Suprapubic skin (tissue), 4 donors: ENCODE results near the gene TP53INP2. TPM values are rescaled to one million over a fixed set of nuclear protein-coding genes. Genes with fewer than 3 reads are reported as not detected.

Source experiments
- DNase-seq, 2 donors: peaks; one replicate each; pipeline ENCODE4 v3.0.0-alpha.2; 2019; ENCODE audit warnings: low spot score in 2 of 2
- H3K27ac ChIP-seq: fragments of 200-600 bp; sonication (generic); one replicate; pipeline ENCODE4 v1.5.1; 2019
- H3K27me3 ChIP-seq: fragments of 200-600 bp; sonication (generic); one replicate; pipeline ENCODE4 v1.5.1; 2019
- H3K36me3 ChIP-seq: fragments of 200-600 bp; sonication (generic); one replicate; pipeline ENCODE4 v1.5.1; 2019
- H3K4me1 ChIP-seq: fragments of 200-600 bp; sonication (generic); one replicate; pipeline ENCODE4 v1.5.1; 2019
- H3K4me3 ChIP-seq: fragments of 200-600 bp; sonication (generic); one replicate; pipeline ENCODE4 v1.5.1; 2019; ENCODE audit warnings: mild to moderate bottlenecking
- H3K9me3 ChIP-seq: fragments of 200-600 bp; sonication (generic); one replicate; pipeline ENCODE4 v1.5.1; 2019
- EP300 ChIP-seq: sonication (generic); formaldehyde crosslinking; IDR thresholded peaks from one replicate; pipeline ENCODE4 v1.6.1; 2017; ENCODE audit warnings: antibody characterized with exemption
- POLR2A ChIP-seq, 2 donors: fragments of 450-650 bp; IDR thresholded peaks; one replicate each; pipeline ENCODE4 v1.6.1; 2017; ENCODE audit warnings: antibody characterized with exemption in 2 of 2, mild to moderate bottlenecking in 2 of 2, moderate library complexity in 2 of 2
- POLR2AphosphoS5 ChIP-seq, 3 donors: sonication (generic); formaldehyde crosslinking; IDR thresholded peaks; one replicate each; pipeline ENCODE4 v1.6.1; 2017; ENCODE audit warnings: antibody characterized with exemption in 3 of 3
- WGBS: methylation state at CpG from one replicate; pipeline ENCODE4 v1.1.5; 2018; 5-methylcytosine and 5-hydroxymethylcytosine counted together
- total RNA-seq, 4 donors: library from RNA; depleted of rRNA; stranded (reverse); fragments of >200 nt; gene quantifications; one replicate each; pipeline ENCODE4 v1.1.0, GENCODE V29; 2016
- TF ChIP-seq, protein P1 (sequence below), 2 donors: fragments of 200-600 bp in 1 of 2; fragments of 450-650 bp in 1 of 2; sonication (generic) in 1 of 2; IDR thresholded peaks; one replicate each; pipeline ENCODE4 v1.5.1; 2016 to 2019; ENCODE audit warnings: antibody characterized with exemption in 2 of 2, mild to moderate bottlenecking in 1 of 2, moderate library complexity in 1 of 2

TP53INP2 gene
- total RNA-seq, 4 donors from 2014 or later, result 8.1 to 19.4 (median 10.7) TPM

DNA sequence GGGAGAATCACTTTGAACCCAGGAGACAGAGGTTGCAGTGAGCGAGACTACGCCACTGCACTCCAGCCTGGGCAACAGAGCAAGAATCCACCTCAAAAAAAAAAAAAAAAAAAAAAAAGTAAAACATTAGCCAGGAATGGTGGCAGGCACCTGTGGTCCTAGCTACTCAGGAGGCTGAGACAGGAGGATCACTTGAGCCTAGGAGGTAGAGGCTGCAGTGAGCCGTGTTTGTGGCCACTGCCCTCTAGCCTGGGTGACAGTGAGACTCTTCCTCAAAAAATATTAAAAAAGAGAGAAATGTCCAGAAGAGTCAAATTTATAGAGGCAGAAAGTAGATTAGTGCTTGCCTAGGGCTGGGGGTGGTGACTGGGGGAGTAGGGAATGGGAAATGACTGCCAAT, 20.5 kb upstream of the TP53INP2 start:
- WGBS, result 95% methylated on average over 3 of the region's 3 CpGs
- Histone ChIP-seq H3K27me3 (no peaks in the 10 kb centered on the region), H3K4me3 (no peak overlapping the region), H3K4me1 (no peaks in the 10 kb centered on the region), H3K36me3 (no peaks in the 10 kb centered on the region), H3K9me3 (no peaks in the 10 kb centered on the region), H3K27ac (no peak overlapping the region)
- DNase-seq, result no peak
- no peak for TF ChIP-seq POLR2AphosphoS5 (IDR thresholded peaks at IDR 0.05)
- no peak for TF ChIP-seq EP300
- TF ChIP-seq, protein P1, sequence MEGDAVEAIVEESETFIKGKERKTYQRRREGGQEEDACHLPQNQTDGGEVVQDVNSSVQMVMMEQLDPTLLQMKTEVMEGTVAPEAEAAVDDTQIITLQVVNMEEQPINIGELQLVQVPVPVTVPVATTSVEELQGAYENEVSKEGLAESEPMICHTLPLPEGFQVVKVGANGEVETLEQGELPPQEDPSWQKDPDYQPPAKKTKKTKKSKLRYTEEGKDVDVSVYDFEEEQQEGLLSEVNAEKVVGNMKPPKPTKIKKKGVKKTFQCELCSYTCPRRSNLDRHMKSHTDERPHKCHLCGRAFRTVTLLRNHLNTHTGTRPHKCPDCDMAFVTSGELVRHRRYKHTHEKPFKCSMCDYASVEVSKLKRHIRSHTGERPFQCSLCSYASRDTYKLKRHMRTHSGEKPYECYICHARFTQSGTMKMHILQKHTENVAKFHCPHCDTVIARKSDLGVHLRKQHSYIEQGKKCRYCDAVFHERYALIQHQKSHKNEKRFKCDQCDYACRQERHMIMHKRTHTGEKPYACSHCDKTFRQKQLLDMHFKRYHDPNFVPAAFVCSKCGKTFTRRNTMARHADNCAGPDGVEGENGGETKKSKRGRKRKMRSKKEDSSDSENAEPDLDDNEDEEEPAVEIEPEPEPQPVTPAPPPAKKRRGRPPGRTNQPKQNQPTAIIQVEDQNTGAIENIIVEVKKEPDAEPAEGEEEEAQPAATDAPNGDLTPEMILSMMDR (IDR thresholded peaks at IDR 0.05), result no peak
- TF ChIP-seq POLR2A (IDR thresholded peaks at IDR 0.05), result no peak

DNA sequence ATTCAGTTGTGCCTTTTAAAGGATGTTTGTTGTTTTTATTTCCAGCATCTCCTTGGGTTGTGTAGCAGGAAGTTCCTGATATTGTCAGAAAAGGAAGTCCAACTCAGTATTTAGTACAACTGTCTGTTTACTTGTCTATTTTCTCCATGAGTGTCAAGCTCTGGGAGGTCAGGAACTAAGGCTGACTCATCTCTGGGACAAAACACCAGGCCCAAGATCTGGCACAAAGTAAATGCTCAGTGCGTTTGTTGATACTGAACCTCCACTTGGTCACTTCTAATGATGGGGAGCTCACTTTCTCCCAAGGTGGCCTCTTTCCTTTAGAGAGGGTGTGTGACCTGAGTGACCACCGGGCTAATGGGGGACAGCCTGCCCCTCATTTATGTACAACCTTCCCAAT, 14.7 kb upstream of the TP53INP2 start:
- no peak for DNase-seq
- Histone ChIP-seq H3K4me1 (no peaks in the 10 kb centered on the region), H3K27ac (no peak overlapping the region), H3K27me3 (no peaks in the 10 kb centered on the region), H3K9me3 (no peaks in the 10 kb centered on the region), H3K36me3 (no peaks in the 10 kb centered on the region), H3K4me3 (no peak overlapping the region)
- TF ChIP-seq POLR2AphosphoS5 (IDR thresholded peaks at IDR 0.05) (no peak), POLR2A (IDR thresholded peaks at IDR 0.05) (no peak), EP300 (no peak)
- TF ChIP-seq, protein P1 (IDR thresholded peaks at IDR 0.05), result no peak
- 96% methylated on average over 2 of the region's 2 CpGs for WGBS

DNA sequence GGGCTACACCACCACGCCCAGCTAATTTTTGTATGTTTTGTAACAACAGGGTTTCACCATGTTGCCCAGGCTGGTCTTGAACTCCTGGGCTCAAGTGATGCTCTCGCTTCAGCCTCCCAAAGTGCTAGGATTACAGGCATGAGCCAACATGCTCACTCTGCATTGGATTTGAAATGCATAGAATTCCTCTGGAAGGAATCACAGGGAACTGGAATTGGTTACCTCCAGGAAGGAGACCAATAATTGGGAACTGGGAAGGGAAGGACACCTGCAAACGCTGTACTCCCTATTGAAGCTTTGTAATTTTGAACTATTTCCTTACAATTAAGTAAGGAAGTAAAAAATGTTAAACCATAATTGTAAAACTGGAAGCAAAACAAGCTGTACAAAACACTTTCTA, 12.3 kb upstream of the TP53INP2 start:
- Histone ChIP-seq H3K9me3 (no peaks in the 10 kb centered on the region), H3K4me3 (no peak overlapping the region), H3K4me1 (no peaks in the 10 kb centered on the region), H3K36me3 (no peaks in the 10 kb centered on the region), H3K27ac (no peak overlapping the region), H3K27me3 (no peaks in the 10 kb centered on the region)
- TF ChIP-seq POLR2AphosphoS5 (IDR thresholded peaks at IDR 0.05), result no peak
- TF ChIP-seq, protein P1 (IDR thresholded peaks at IDR 0.05), result no peak
- 65% methylated on average over 3 of the region's 3 CpGs for WGBS
- DNase-seq, result no peak

DNA sequence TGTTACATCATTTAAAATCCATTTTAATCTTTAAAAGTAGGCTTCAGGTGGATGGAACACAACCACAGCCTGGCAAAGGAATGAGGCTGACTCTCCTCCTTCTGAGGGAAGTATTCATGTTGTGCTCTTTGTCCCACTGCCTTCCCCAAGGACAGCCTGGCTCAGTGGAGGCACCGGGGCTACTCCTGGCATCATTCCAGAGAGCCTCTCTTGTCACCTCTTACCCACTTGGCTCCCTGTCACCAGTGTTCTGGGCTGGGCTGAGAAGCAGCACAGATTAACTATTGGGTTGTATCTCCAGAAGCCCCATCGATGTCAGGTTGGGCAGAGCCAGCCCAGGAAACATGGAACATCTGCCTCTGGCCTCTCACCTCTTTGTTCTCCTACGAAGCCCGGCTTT, 10.7 kb upstream of the TP53INP2 start:
- DNase-seq, result no peak
- Histone ChIP-seq H3K4me3 (no peak overlapping the region), H3K27ac (no peak overlapping the region), H3K4me1 (no peaks in the 10 kb centered on the region), H3K9me3 (no peaks in the 10 kb centered on the region), H3K36me3 (no peaks in the 10 kb centered on the region), H3K27me3 (no peaks in the 10 kb centered on the region)
- WGBS, result 69% methylated on average over 4 of the region's 4 CpGs
- TF ChIP-seq POLR2A (IDR thresholded peaks at IDR 0.05), result no peak

DNA sequence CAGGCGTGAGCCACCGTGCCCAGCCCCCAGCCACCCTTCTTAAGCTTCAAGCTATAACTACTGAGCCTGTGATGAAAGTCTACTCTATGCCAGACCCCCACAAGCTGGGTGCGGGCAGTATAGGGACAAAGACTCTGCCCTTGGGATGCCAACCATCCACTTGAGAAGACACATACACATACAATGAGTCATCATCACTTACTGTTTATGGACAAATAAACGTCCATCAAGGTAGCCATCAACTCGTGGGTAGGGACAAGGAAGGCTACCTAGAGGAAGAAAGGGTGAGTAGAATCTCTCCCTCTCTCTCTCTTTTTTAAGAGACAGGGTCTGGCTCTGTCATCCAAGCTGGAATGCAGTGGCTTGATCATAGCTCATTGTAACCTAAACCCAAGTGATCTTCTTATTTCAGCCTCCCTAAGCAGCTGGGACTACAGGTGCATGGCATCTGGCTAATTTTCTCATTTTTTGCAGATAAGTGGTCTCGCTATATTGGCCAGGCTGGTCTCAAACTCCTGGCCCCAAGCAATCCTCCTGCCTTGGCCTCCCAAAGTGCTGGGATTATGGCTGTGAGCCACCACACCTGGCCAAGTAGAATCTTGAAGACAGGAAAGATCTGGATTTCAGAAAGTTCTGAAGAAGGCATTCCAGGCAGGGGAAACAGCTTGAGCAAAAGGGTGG, 2.6 kb upstream of the TP53INP2 start:
- TF ChIP-seq POLR2A (IDR thresholded peaks at IDR 0.05), result no peak
- TF ChIP-seq EP300, result no peak
- TF ChIP-seq POLR2AphosphoS5 (IDR thresholded peaks at IDR 0.05), result no peak
- TF ChIP-seq, protein P1 (IDR thresholded peaks at IDR 0.05), result no peak
- no peak for DNase-seq
- Histone ChIP-seq H3K36me3 (no peaks in the 10 kb centered on the region), H3K27me3 (no peaks in the 10 kb centered on the region), H3K4me1 (peaks cover 23% of the 10 kb centered on the region), H3K9me3 (no peaks in the 10 kb centered on the region), H3K27ac (no peak overlapping the region), H3K4me3 (no peak overlapping the region)
- 88% methylated on average over 6 of the region's 6 CpGs for WGBS

DNA sequence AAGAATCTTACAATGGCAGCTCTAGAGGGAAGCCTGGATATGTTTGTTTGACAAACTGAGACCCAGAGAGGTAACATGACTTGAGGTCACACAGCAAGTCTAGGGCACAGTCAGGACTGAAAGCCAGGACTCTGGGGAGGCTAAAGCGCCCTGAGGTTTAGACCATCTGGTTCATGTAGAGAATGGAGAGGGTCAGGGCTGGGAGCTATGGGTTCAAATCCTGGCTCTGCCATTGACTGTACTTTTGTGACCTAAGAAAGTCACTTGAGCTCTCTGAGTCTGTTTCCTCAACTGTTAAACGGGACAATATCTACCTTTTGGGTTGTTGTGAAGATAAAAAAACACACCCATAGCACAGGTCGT, 1.1 kb upstream of the TP53INP2 start:
- no peak for DNase-seq
- TF ChIP-seq, protein P1 (IDR thresholded peaks at IDR 0.05), result no peak
- TF ChIP-seq POLR2AphosphoS5 (IDR thresholded peaks at IDR 0.05), result no peak
- no peak for TF ChIP-seq POLR2A (IDR thresholded peaks at IDR 0.05)
- no peak for TF ChIP-seq EP300
- WGBS, result 33% methylated on average over 3 of the region's 3 CpGs
- no peaks in the 10 kb centered on the region for H3K9me3 ChIP-seq
- H3K36me3 ChIP-seq, result no peaks in the 10 kb centered on the region
- no peak overlapping the region for H3K4me3 ChIP-seq
- peaks cover 23% of the 10 kb centered on the region for H3K4me1 ChIP-seq
- H3K27ac ChIP-seq, result no peak overlapping the region
- H3K27me3 ChIP-seq, result no peaks in the 10 kb centered on the region
